Uterus (tissue), 2 donors: ENCODE results near the gene NRXN2.
"Not testable (repeated sequence)": the region's sequence is repeated elsewhere in the genome, so short reads cannot be mapped to it uniquely, and the experiment has no call there.

ENCODE experiments used
- POLR2A ChIP-seq, 2 donors: fragments of 450-650 bp; IDR thresholded peaks; one replicate each; pipeline ENCODE4 v1.6.1; 2016; ENCODE audit warnings: antibody characterized with exemption in 2 of 2, mild to moderate bottlenecking in 1 of 2, moderate library complexity in 1 of 2
- TF ChIP-seq, protein P1 (sequence below), 4 experiments: fragments of 200-600 bp in 2 of 4; fragments of 450-650 bp in 2 of 4; sonication (generic) in 2 of 4; IDR thresholded peaks; one replicate each; pipeline ENCODE4 v1.5.1; 2016 to 2019; ENCODE audit warnings: antibody characterized with exemption in 4 of 4, mild to moderate bottlenecking in 2 of 4, moderate library complexity in 1 of 4

DNA sequence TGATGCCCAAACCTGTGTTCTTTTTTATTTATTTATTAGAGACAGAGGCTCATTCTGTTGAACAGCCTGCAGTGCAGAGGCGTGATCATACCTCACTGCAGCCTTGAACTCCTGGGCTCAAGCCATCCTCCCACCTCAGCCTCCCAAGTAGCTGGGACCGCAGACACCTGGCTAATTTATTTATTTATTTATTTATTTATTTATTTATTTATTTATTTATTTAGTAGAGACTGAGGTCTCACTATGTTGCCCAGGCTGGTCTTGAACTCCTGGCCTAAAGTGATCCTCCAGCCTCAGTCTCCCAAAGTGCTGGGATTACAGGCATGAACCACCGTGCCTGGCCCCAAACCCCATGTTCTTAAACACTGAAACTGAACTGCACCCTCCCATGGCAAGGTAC lies 161.6 kb downstream of the NRXN2 start:
- TF ChIP-seq, protein P1, sequence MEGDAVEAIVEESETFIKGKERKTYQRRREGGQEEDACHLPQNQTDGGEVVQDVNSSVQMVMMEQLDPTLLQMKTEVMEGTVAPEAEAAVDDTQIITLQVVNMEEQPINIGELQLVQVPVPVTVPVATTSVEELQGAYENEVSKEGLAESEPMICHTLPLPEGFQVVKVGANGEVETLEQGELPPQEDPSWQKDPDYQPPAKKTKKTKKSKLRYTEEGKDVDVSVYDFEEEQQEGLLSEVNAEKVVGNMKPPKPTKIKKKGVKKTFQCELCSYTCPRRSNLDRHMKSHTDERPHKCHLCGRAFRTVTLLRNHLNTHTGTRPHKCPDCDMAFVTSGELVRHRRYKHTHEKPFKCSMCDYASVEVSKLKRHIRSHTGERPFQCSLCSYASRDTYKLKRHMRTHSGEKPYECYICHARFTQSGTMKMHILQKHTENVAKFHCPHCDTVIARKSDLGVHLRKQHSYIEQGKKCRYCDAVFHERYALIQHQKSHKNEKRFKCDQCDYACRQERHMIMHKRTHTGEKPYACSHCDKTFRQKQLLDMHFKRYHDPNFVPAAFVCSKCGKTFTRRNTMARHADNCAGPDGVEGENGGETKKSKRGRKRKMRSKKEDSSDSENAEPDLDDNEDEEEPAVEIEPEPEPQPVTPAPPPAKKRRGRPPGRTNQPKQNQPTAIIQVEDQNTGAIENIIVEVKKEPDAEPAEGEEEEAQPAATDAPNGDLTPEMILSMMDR (IDR thresholded peaks at IDR 0.05) = not testable (repeated sequence)
- TF ChIP-seq POLR2A (IDR thresholded peaks at IDR 0.05) = not testable (repeated sequence)
